ENCODE measurements around the gene AGAP2.

The AGAP2 gene

DNA sequence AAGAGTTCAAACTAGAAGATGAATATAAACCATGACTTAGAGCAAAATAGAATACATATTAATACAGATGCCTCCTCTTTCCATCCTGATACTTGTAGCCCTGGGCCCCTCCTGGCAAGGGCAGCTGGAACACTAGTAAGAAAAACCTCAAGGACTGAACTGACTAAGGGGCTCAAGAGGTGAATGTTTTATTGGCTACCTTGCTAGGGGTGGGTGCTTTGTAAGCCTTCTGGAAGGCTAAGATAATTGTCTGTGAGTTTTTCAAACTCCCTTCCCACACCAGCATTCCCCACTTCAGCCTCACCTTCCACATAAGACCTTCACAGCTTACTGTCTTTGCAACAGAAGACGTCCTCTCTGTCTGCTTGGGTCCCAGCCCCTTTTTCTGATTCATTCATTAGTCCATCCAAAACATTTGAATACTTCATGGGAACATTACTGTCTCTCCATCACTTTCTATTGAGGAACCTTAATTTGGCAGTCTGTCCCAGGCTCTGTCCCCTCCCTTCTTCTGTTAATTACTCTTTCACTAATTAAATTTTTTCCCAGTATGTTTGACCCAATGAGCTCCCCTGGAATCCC lies 15.3 kb upstream of the AGAP2 start:
- no peak for DNase-seq (ENCODE audit: low read depth)

DNA sequence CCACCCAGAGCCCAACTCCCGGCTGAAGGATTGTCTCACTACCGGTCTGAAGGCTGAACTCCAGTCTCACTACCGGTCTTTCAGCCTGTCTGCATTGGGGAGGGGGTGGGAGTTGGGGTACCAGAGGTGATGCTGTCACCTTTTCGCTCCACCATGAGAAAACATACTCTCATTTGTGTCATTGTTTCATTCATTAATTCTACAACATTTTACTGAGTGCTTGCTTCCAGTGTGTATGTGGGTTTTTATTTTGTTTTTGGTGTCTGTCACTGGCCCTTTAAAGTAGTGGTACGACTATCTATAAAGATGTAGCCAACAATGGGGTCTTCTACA lies 14.1 kb upstream of the AGAP2 start:
- DNase-seq (ENCODE audit: low read depth) = no peak

DNA sequence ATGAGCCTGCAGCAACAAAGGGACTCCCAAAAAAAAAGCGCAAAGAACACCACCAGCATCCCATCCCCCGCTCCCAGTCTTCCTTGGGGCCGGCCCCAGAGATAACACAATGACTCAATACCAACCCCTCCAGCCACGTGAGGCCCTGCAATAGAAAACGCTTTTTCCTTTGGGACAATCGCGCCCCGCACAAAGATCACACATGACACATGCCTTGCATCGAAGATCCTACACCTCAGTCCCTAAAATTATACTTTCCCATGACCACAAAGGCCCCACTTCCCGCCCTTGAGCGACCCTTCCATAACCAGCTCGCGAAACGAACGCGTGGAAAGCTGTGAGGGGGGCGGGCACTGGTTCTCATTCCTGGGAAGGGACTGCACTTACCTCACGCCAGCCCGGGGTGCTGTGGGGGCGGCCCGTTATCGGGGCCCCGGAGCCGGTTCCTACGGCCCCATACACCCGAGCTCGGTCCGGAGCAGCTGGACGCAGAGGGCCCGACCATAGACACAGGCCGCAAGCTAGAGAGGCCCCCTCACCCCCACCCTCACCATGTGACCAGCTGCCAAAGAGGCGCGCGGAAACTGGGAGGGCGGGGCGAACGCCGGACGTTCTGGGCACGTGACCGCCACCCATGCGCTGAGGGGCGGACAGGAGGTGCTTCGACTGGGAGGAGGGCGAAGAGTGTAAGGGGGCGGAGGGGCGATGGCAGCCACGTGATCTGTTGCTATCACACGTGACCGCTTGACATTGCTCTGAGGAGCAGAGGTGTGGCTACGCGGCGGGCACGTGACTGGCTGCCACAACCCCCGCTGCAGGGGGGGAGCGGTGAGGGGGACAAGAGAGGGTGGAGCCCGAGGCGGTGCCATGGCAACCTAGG lies 13.5 kb upstream of the AGAP2 start, which contains the start of gene CDK4:
Gene CDK4, minus strand, starts transcription at position 523 of the 880 bp plus-strand sequence. CDS start 593 bp downstream, outside the sequence.
- peak; percentile 100 for DNase-seq (ENCODE audit: low read depth)

DNA sequence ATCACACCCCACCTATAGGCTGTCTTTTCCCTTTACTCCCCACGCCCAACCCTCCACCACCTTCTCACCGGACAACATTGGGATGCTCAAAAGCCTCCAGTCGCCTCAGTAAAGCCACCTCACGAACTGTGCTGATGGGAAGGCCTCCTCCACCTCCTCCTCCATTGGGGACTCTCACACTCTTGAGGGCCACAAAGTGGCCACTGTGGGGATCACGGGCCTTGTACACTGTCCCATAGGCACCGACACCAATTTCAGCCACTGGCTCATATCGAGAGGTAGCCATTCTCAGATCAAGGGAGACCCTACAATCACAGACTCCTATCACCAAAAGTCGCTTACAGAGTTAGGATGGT lies 12.9 kb upstream of the AGAP2 start:
- DNase-seq (ENCODE audit: low read depth) = no peak

DNA sequence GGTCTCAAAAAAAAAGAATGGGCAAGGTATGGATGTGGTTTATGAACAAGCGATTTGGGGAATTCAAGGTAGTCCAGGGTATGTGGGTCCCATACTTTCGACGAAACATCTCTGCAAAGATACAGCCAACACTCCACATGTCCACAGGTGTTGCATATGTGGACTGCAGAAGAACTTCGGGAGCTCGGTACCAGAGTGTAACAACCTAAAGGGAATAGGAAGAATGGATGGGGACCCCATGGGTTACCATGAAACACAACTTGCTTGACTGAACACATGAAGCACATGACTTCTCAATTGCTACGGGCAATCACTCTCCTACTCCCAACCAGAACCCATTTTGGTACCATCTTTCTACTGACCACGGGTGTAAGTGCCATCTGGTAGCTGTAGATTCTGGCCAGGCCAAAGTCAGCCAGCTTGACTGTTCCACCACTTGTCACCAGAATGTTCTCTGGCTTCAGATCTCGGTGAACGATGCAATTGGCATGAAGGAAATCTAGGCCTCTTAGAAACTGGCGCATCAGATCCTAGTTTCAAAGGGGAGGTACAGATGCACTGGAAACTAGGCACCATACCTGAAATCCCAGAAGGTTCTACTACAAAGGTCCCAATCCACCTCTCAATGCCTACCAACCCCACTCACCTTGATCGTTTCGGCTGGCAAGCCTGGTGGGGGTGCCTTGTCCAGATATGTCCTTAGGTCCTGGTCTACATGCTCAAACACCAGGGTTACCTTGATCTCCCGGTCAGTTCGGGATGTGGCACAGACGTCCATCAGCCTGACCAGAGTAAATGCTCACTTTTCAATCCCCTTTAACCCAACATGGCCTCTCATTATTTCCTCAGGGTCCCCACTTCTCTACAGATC lies 12.3 kb upstream of the AGAP2 start:
- no peak for DNase-seq (ENCODE audit: low read depth)

DNA sequence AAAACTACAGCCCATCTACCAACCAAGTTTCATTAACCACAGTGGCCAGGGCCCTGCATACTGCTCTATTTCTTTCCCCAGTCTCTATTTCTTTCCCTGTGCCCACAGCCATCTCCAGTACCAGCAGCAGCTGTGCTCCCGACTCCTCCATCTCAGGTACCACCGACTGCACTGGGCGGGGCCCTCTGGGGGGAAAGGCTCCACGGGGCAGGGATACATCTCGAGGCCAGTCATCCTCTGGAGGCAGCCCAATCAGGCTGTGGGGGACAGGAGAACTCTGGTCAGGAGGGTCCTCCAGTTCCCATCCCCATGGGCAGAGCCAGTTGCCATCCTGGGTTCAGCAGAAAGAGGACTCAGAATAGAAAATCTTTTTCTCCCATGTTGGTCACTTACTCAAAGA lies 10.5 kb upstream of the AGAP2 start:
- no peak for DNase-seq (ENCODE audit: low read depth)

DNA sequence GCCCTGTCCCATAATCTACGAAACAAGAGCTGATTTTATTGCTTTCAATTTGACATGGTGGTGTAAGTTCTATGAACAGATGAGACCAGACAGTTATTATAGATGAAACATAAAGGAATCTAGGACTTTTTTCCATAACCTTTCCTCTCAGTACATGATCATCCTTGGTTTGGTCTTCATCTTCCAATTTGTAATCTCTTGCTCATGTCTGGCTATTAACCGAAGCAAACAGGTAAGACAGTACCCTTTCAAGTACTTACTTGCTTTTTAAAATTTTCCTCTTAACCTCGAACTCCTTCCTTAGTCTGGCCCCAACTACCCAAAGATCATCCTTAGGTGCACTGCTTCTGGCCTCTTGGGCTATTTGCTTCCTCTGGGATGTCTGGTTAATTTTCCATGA lies 7.5 kb upstream of the AGAP2 start:
- DNase-seq (ENCODE audit: low read depth) = no peak

DNA sequence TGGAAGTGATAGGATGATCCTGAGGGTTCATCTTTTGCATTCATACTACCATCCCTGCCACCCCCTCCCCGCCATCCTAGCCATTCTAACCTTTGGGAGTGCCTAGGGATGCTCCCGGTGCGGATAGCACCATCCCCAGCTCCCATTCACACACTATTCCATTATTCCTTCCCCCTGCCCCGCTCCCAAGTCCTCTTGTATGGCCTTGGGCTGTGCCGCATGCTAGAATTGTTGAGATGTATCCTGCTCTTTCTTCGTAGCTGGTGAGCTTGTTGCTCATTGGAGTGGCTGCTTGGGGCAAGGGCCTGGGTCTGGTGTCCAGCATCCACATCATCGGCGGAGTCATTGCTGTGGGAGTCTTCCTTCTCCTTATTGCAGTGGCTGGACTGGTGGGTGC lies 6.9 kb upstream of the AGAP2 start:
- no peak for DNase-seq (ENCODE audit: low read depth)

DNA sequence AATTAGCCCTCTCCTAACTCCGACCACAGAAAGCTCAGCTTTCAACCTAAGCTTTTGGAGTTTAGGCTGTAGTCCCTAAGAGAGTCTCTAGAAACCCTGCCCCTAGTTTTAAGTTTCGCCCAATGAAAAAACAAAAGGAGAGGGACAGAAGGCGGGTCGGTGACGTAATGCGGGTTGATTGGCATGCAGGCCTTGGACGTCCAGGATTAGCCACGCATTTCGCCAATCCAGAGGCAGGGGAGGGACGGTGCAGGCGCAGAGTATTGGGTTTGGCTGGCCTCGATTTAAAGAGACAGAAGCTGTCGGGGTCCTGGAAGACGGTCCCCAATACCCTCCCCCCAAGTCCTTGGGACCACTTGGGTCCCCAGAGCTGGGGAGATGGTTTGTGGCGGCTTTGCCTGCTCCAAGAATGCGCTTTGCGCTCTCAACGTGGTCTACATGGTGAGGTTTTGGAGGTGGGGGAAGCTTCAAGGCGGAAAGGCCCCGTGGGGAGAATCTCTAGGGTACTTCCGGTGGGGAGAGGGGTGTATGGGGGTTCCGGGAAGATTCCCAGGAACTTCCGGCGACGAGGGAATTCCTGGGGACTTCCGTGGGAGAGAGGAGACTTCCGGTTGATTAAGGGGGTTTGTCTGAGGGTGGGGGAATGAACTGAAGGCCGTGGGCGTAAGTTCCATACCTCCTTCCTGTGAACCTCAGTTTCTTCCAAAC lies 6.4 kb upstream of the AGAP2 start, which contains the start of gene TSPAN31:
Gene TSPAN31, plus strand, starts transcription at position 263 of the 708 bp plus-strand sequence. Its CDS starts 116 bp downstream, at position 379.
- peak; percentile 99 for DNase-seq (ENCODE audit: low read depth)

DNA sequence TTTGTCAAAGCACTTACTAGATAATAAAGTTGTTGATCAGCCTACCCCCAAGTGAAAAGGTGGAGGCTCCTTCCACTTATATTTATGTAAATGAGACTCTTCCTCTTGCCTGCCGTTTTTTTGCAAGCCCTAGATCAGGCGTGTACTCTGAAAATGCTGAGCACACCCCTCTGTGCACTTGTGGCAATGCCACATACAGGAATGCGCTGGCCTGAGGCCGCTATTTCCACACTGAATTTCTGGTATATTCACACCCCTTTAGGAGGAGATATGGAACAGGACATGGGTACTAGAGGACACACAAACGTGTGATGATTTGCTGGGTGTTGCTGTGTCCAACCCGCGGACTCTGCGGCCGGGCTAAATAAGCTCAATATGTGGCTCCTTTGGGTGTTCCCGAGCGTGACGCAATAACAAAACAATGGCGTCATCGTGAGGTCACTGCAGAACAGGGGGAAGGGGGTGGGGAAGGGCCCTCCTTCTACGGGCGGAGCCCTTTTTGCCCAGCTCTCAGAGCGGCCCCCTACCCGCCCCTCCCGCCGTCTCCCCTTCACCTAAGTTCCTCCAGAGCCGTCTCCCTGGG lies 5.7 kb upstream of the AGAP2 start:
- peak; percentile 93 for DNase-seq (ENCODE audit: low read depth)

DNA sequence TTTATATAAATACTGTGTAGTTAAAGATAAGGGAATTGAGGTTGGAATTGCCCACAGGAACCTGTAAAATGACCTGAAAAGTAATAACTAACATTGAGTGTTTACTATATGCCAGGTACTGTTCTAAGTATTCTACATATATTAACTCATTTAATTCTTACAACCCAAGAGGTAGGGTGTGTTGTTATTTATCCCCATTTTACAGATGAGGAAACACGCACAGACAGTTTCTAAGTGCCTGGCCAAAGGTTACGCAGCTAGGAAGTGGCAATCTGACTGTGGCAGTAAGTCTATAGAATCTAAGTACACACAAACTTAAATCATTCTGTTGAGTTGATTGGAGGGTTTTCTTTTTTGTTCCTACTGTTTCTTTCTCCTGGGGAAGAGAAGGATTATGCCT lies 5.2 kb upstream of the AGAP2 start:
- DNase-seq (ENCODE audit: low read depth) = no peak

DNA sequence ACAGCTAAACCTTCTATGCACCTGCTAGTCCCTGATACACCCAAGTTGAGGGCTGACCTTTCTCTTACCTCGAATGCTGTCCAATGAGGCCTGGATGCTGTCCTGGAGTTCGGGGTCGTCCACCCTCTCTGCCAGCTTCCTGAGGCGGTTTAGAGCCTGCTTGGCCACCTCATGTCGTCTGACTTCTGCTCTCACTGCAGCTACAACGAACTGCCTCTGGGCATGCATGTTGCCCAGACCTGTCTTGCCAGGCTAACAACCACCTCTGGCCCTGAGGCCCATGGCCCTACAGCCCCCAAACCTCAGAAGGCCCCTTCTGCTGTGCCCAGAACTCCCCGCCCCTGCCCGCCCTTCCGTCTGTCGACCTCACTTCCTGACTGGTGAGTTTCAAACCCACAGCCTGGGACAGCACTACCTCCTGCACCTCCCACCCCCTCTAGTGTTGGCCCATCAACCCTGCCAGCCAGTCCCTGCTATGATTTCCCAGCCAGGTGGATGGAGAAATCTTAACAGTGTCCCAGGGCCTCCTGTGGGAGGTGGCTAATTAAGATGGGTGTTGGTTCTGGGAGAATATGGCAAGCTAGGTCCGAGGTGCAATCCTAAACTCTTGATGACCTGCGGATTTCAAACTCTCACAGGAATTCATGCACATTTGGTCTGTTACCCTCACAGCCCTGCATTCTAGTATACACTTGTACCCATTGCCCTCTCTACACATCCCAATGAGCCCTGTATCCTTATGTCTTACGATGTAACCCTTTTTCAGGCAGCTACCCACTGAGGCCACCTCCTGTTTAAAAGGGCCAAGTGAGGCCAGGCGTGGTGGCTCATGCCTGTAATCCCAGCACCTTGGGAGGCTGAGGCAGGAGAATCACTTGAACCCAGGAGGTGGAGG lies 3.5 kb upstream of the AGAP2 start:
- no peak for DNase-seq (ENCODE audit: low read depth)

DNA sequence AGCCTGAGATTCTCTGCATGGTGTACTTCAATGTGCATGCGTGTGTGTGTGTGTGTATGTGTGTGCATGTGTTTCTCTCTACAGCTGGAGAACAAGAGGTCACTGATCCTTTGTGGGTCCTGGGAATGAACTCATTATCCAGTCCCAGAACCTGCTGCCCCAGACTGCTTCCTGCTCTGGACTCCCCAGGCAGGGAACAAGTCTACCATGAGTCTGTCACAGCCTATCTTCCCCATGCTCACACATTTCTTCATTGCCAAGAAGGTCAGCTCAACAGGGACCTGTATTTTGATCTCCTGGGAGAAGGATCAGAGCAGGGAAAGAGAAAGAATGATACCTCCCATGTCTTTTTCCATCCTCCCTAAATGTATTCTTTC lies 2.9 kb upstream of the AGAP2 start:
- no peak for DNase-seq (ENCODE audit: low read depth)

DNA sequence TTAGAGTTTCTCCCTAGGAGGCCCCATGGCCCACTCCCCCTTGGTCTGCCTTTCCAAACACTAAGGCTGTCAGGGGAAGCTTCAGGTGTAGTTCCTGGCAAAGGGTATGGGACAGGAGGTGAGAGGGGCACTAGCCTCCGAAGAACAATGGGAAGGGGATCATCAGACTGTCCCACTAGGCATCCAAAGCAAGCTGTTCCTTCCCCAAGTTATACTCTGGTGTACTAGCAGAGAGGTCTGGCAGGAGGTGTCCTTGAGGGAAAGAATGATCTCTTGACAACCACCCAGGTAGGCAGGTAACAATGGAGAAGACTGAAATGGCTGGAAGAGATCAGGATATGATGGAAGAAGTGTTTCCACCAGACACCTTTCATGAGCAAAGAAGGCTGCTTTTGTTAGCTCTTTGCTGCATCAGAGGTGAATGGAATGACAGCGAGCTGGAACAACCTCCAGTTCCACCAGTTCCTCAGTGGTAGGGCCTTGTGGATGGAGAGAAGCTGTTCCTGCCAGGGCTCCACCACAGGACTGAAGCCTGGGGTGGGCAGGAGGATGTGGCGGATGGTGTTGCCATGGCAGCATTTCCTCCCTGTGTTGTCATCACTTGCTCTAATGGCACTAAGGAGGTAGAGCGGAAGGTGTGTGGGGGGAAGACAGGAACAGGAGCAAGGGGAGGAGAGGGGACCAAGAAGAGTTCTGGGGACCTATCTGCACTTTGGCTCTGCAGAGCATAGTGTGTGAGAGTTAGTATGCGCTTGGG lies 2.3 kb upstream of the AGAP2 start:
- no peak for DNase-seq (ENCODE audit: low read depth)

DNA sequence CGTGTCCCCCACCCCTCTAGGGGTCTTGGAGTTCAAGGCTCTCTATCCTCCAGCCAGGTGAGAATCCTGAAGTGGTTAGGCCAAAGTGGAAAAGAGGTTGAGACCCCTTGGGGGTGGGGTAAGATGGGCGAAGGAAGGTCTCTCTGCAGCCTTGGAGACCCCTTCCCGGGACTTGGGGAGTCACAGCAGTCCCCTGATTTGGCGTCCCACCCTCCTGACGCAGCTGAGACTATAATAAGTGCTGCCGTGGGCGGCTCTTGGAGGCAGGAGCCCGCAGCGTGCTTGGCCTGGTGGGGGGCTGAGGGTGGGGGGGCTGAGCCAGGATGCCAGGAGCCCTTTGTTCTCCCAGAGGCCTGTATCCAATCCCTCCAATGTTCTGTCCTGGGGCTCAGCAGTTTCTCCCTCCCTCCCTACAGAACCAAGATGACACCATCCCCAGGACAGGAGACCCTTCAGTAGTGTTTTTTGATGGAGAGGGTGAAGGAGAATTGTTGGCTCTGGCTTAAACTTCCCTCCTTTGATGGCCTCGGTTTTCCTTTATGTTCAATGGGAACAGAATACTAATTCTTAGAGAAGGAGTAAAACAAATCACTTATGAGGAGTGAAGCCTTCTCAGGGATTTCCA lies 1.5 kb upstream of the AGAP2 start:
- no peak for DNase-seq (ENCODE audit: low read depth)

DNA sequence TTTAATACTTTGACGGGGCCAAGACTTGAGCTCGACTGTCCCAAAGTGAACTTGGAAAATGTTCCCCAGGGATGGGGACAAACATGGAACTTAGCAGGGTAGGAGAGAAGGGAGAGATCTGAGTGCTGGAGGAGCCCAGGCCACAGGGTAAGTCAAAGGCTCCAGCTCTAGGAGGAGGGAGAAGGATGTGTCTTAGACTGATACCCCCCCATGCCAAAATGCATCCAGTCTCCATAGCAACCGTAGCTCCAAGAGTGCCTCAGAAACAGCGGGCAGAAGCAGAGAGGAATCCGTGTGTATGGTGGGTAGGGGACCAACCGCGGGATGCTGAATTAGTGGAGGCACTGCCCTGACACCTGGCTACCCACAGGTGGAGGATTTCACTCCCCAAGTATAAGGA lies 845 bp upstream of the AGAP2 start:
- no peak for DNase-seq (ENCODE audit: low read depth)

DNA sequence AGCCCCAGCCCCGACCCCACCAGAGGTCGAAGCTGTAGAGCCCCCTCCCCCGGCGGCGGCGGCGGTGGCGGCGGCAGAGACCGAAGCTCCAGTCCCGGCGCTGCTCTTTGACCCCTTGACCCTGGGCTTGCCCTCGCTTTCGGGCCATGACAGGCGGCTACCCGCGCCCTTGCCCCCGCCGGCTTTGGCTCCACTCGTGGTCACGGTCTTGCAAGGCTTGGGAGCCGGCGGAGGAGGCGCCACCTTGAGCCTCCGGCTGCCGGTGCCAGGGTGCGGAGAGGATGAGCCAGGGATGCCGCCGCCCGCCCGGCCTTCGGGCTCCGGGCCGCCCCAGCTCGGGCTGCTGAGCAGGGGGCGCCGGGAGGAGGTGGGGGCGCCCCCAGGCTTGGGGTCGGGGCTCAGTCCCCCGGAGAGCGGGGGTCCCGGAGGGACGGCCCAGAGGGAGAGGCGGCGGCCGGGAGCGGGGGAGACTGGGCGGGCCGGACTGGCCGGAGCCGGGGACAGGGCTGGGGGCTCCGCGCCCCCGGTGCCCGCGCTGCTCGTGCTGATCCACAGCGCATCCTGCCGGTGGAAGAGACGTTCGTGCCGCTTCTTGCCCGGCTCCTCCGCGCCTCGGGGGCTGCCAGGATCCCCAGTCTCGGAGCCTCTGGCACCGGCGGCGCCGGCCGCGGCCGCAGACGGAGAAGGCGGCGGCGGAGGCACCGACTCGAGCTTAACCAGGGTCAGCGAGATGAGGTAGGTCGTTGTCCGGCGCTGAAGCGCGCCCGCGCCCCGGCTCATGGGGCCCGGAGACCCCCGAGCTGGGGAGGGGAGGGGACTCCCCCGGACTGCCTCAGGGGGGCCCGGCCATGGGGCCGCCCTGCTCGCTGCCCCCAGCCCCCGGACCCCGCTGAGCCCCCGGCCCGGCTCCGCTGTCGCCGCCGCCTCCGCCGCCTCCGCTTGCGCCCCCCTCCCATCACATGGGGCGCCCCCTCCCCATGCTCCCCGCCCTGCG lies 778 bp downstream of the AGAP2 start:
- no peak for DNase-seq (ENCODE audit: low read depth)

DNA sequence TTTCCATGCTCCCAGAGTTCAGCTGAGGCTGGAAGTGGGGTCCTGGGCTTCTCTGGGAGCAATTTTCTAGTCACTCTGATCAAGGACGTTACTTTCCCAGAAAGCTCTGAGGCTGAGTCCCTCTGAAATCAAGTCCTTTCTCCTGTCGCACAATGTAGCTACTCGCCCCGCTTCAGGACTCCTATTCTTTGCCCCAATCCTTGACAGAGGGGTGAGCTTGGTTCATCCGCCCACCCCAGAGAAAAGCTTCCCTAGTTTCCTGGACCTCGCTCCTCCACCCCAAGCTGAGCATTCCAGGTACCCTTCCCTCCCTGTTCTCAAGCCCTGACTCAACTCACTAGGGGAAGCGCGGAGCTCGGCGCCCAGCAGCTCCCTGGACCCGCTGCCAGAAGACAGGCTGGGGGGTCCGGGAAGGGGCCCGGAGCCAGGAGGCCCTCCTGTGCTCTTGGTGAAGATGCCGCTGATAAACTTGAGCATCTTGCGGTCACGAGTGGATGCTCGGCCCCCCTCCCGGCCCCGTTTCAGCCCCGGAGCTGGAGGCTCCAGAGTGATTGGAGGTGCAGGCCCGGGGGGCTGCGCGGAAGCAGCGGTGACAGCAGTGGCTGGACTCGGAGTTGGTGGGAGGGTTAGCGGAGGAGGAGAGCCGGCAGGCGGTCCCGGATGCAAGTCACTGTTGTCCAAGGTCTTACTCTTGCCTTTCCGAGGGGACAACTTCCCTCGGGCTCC lies 1.6 kb downstream of the AGAP2 start:
- DNase-seq (ENCODE audit: low read depth) = no peak

All from fibroblast of gingiva (primary cell).